ENCODE data around the gene FAM187B. TPM values are rescaled to one million over a fixed set of nuclear protein-coding genes. Genes with fewer than 3 reads are reported as not detected.

The FAM187B gene
- total RNA-seq, 1 experiment from 2014 or later, result not detected

DNA sequence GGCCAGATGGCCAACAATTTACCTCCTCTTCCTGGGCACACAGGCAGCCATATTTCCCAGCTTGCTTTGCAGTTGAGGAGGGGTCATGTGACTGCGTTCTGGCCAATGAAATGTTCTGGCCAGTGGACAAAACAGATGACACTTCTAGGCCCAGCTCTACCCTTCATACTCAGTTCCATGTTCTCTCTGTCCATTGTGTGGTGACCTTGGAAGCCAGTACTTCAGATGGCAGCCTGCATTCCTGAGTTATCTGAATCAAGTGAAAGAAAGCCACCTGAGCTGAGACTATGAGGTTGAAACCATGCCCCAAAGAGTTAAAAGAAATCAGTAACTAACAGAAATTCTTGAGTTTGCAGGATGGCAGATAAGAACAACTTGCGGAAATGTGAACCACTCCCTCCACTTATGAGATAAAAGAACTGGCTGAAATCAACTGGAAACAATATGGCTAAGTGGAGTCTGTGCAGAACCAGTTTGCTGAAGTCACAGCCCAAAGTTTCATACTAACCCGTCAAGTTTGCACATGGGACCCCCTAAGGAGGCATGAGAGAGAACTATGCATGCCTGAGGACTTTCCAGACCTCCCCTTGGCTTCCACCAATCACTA, 8.1 kb downstream of the FAM187B start:
- POLR2A ChIA-PET, result no interaction called here
- Histone ChIP-seq H3K4me3 (replicated peaks in 1 of 2; ENCODE audit: low read depth in 1 of 2, low read length in 2 of 2) (no peak overlapping the region), H3K9me3 (ENCODE audit: control insufficient read depth in 1 of 2, insufficient read depth in 1 of 2, low read depth in 1 of 2, low read length in 2 of 2) (peaks cover 4 to 11% of the 10 kb centered on the region in 2 experiments; a peak in 2 of 4 replicates), H3K9me2 (ENCODE audit: insufficient read depth) (no peaks in the 10 kb centered on the region), H3K27me3 (ENCODE audit: insufficient read depth, low read length) (no peaks in the 10 kb centered on the region), H3K4me2 (ENCODE audit: low read length) (no peak overlapping the region), H3K79me2 (ENCODE audit: insufficient read depth, low read length) (no peaks in the 10 kb centered on the region), H3K27ac (ENCODE audit: low read depth, low read length) (no peak overlapping the region), H4K20me1 (ENCODE audit: insufficient read depth) (no peaks in the 10 kb centered on the region), H2AFZ (ENCODE audit: low read depth, low read length, poor library complexity, severe bottlenecking) (no peak overlapping the region), H3K9ac (ENCODE audit: low read length) (no peak overlapping the region), H3K4me1 (ENCODE audit: control insufficient read depth in 1 of 2, insufficient read depth in 2 of 2, low read length in 2 of 2) (peaks cover 3 to 17% of the 10 kb centered on the region in 2 experiments; a peak in 3 of 4 replicates), H3K36me3 (ENCODE audit: control insufficient read depth in 1 of 2, insufficient read depth in 2 of 2, low read length in 2 of 2) (no peaks in the 10 kb centered on the region)
- no peak for DNase-seq (ENCODE audit: low read depth, low spot score)
- CTCF ChIA-PET, result no interaction called here
- no TSS peak for BruUV-seq (replicated peaks)
- RAD21 ChIA-PET (ENCODE audit: low non-redundant PET in 1 of 2, low total read pairs in 2 of 2, uncharacterized antibody in 2 of 2, unreplicated experiment in 2 of 2), result no interaction called here
- no peak for ATAC-seq
- intact Hi-C loops (cut with micrococcal nuclease), result no loop called here
- TF ChIP-seq TCF7L2 (IDR thresholded peaks at IDR 0.05; ENCODE audit: borderline replicate concordance, extremely low read depth, insufficient read depth, insufficient read length) (no peak), SRF (IDR thresholded peaks at IDR 0.05; ENCODE audit: low read depth) (no peak), EZH2 (IDR thresholded peaks at IDR 0.05) (no peak), SIN3A (IDR thresholded peaks at IDR 0.05; ENCODE audit: low read depth) (no peak), CEBPB (IDR thresholded peaks at IDR 0.05; ENCODE audit: low read depth) (no peak), ZNF274 (IDR thresholded peaks at IDR 0.05; ENCODE audit: low read depth, low read length) (no peak), JUND (IDR thresholded peaks at IDR 0.05) (no peak), RAD21 (IDR thresholded peaks at IDR 0.05; ENCODE audit: low read depth) (no peak), EZH2phosphoT487 (IDR thresholded peaks at IDR 0.05; ENCODE audit: borderline replicate concordance) (no peak)
- TF ChIP-seq, protein P1, sequence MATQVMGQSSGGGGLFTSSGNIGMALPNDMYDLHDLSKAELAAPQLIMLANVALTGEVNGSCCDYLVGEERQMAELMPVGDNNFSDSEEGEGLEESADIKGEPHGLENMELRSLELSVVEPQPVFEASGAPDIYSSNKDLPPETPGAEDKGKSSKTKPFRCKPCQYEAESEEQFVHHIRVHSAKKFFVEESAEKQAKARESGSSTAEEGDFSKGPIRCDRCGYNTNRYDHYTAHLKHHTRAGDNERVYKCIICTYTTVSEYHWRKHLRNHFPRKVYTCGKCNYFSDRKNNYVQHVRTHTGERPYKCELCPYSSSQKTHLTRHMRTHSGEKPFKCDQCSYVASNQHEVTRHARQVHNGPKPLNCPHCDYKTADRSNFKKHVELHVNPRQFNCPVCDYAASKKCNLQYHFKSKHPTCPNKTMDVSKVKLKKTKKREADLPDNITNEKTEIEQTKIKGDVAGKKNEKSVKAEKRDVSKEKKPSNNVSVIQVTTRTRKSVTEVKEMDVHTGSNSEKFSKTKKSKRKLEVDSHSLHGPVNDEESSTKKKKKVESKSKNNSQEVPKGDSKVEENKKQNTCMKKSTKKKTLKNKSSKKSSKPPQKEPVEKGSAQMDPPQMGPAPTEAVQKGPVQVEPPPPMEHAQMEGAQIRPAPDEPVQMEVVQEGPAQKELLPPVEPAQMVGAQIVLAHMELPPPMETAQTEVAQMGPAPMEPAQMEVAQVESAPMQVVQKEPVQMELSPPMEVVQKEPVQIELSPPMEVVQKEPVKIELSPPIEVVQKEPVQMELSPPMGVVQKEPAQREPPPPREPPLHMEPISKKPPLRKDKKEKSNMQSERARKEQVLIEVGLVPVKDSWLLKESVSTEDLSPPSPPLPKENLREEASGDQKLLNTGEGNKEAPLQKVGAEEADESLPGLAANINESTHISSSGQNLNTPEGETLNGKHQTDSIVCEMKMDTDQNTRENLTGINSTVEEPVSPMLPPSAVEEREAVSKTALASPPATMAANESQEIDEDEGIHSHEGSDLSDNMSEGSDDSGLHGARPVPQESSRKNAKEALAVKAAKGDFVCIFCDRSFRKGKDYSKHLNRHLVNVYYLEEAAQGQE (IDR thresholded peaks at IDR 0.05; ENCODE audit: low read depth), result no peak
- TF ChIP-seq, protein P2, sequence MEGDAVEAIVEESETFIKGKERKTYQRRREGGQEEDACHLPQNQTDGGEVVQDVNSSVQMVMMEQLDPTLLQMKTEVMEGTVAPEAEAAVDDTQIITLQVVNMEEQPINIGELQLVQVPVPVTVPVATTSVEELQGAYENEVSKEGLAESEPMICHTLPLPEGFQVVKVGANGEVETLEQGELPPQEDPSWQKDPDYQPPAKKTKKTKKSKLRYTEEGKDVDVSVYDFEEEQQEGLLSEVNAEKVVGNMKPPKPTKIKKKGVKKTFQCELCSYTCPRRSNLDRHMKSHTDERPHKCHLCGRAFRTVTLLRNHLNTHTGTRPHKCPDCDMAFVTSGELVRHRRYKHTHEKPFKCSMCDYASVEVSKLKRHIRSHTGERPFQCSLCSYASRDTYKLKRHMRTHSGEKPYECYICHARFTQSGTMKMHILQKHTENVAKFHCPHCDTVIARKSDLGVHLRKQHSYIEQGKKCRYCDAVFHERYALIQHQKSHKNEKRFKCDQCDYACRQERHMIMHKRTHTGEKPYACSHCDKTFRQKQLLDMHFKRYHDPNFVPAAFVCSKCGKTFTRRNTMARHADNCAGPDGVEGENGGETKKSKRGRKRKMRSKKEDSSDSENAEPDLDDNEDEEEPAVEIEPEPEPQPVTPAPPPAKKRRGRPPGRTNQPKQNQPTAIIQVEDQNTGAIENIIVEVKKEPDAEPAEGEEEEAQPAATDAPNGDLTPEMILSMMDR (IDR thresholded peaks at IDR 0.05 in 2 of 3, conservative IDR thresholded peaks at IDR 0.05 in 1 of 3; ENCODE audit: borderline replicate concordance in 1 of 3, insufficient read depth in 1 of 3, low read depth in 2 of 3, low read length in 2 of 3), result no peak
- TF ChIP-seq, protein P3, sequence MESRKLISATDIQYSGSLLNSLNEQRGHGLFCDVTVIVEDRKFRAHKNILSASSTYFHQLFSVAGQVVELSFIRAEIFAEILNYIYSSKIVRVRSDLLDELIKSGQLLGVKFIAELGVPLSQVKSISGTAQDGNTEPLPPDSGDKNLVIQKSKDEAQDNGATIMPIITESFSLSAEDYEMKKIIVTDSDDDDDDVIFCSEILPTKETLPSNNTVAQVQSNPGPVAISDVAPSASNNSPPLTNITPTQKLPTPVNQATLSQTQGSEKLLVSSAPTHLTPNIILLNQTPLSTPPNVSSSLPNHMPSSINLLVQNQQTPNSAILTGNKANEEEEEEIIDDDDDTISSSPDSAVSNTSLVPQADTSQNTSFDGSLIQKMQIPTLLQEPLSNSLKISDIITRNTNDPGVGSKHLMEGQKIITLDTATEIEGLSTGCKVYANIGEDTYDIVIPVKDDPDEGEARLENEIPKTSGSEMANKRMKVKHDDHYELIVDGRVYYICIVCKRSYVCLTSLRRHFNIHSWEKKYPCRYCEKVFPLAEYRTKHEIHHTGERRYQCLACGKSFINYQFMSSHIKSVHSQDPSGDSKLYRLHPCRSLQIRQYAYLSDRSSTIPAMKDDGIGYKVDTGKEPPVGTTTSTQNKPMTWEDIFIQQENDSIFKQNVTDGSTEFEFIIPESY (IDR thresholded peaks at IDR 0.05; ENCODE audit: extremely low read depth, insufficient replicate concordance, low read length), result no peak

All from HCT116 (cell line).